COLO668 (cell line): Measurements from ENCODE around the gene BCL7A.

Experiments used
- DNase-seq: peaks from one replicate; lab custom pipeline; 2025; ENCODE audit not compliant: unreplicated experiment; lab: John Stamatoyannopoulos, UW

The BCL7A gene

DNA sequence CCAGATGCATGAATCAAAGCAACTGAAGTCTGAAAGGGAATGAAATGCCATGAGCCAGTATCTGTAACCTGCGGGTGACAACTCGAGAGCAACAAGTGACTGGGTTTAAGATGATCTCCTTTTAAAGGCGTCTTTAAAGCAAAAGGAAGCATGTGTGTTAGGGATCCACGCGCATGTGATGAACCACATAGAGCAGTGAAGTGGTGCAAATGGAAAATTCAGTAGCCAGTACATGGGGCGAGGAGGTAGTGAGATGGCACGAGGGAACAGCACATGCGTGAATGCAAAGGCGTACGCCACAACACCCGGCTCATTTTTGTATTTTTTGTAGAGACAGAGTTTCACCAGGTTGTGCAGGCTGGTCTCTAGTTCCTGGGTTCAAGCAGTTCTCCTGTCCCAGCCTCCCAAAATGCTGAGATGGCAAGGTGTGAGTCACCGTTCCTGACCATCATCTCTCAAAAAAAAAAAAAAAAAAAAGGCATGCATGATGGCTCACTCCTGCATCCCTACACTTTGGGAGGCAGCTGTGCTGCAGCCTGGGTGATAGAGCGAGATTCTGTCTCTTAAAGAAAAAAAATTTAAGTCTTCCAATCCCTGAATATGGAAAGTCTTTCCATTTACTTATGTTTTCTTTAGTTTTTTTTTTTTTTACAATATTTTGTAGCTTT lies 24.6 kb upstream of the BCL7A start:
- no peak for DNase-seq

DNA sequence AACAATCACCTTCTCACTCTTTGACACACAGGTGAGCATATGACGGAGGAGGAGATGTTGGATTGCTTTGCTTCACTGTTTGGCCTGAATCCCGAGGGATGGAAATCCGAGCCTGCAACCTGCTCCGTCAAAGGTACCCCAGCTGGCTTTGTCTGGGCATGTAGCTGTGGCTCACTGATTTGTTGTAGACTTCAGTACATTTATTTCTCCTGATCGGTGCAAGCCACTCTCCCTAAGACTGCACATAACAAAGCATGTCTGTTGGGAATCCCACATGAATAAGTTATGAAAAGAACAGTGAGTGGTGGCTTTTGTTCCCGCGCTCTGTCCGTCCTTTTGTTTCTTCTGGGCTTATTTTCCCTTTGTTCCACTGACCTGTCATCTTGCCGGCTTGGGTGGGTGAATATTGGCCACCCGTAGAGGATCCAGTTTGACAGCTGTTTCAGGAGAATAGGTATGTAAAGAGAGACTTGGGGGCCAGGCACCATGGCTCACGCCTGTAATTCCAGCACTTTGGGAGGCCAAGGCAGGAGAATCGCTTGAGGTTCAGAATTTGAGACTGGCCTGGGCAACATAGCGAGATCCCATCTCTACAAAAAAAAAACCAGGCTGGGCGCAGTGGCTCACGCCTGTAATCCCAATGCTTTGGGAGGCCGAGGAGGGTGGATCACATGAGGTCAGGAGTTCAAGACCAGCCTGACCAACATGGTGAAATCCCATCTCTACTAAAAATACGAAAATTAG lies 20.0 kb upstream of the BCL7A start:
- peak; percentile 43 for DNase-seq

DNA sequence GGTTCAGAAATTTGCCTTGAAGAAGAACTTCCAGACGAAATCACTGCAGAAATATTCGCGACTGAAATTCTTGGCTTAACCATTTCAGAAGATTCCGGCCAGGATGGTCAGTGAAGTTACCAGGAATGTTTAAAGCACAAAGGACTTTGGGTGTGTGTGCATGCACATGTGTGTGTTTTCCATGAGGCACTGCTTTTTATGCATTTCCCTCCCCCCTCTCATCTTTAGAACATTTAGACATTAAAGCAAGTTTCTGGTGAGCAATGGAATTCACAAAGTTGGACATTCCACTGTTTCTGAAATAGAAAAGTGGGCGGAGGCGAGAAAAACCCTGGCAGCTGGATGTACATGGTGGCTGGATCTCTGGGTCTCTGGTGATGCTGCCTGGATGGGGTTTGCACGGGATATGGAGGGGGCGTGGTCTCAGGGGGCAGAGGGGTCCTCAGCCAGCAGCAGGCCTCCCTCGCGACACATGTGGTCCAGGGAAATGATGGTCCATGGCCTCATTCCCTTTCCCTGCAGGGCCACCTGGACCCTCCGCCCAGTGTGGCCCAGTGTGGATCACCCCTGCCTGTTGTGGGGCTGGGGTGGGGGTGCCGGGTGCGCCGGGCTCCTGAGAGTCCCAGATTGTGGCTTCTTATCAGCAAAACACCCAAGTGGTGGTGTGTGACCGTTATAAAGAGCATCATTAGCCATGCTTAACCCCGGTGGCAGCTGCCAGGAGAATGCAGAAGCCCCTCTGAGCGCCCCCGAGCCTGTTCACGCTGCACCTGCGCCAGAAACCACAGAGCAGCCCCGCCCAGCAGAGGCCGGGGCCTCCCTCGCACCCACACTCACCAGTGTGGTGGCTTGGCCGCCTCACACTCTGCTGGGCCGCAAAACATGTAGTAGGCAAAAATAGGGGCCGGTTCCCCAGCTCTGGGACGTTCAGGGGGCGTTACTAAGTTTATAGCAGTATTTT lies 17.8 kb upstream of the BCL7A start:
- no peak for DNase-seq

DNA sequence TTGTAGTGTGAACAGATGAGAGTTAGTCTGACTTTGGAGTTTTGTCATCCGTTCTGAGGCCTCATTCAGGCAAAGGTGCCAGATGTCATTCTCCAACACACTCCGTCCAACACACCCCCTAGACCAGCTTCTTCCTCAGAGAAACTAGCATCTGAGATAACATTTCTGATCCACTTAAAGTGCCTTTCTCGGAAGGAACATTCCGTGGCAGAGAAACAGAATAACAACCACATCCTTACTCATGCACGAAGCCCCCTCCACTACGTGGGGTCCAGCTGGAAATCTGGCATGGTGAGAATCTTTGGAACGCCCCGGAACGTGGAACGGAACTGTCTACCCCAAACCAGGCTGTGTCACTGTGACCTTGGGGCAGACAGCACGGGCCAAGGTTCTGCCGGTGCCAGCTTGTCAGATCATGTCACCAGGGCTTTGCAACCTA lies 17.0 kb upstream of the BCL7A start:
- no peak for DNase-seq

- no peak for DNase-seq
Observed at GRCh38 chr12:122005252-122005776, 16.4 kb upstream of the BCL7A start.

GRCh38 chr12:122006186-122006926 lies 15.3 kb upstream of the BCL7A start:
- no peak for DNase-seq

DNA sequence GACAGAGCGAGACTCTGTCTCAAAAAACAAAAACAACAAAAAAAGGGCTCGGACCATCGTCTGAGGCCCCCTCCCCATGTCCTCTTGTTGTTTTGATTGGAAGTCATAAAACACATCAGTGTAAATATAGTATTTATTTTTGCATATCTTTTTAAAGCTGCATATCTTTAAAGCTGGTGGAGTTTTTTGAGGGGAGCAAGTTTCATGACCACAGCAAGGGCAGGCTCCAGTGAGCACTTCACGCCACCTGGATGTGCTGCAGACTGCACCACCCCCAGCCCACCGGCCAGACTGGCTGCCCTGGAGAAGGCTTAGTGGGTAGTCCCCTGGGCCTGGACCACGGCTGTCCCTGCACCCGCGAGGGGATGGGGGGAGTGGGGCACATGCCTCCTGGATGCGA lies 11.9 kb upstream of the BCL7A start:
- no peak for DNase-seq

- DNase-seq = no peak
Observed at GRCh38 chr12:122012184-122012583, 9.5 kb upstream of the BCL7A start.

- no peak for DNase-seq
Observed at GRCh38 chr12:122013136-122013535, 8.5 kb upstream of the BCL7A start.

- DNase-seq = no peak
Observed at GRCh38 chr12:122013791-122014590, 7.7 kb upstream of the BCL7A start.

GRCh38 chr12:122014781-122015180 lies 6.9 kb upstream of the BCL7A start:
- no peak for DNase-seq

GRCh38 chr12:122018457-122018856 lies 3.2 kb upstream of the BCL7A start:
- DNase-seq = no peak

GRCh38 chr12:122018937-122019336 lies 2.7 kb upstream of the BCL7A start:
- no peak for DNase-seq

- no peak for DNase-seq
Observed at GRCh38 chr12:122020795-122021192, 890 bp upstream of the BCL7A start.

DNA sequence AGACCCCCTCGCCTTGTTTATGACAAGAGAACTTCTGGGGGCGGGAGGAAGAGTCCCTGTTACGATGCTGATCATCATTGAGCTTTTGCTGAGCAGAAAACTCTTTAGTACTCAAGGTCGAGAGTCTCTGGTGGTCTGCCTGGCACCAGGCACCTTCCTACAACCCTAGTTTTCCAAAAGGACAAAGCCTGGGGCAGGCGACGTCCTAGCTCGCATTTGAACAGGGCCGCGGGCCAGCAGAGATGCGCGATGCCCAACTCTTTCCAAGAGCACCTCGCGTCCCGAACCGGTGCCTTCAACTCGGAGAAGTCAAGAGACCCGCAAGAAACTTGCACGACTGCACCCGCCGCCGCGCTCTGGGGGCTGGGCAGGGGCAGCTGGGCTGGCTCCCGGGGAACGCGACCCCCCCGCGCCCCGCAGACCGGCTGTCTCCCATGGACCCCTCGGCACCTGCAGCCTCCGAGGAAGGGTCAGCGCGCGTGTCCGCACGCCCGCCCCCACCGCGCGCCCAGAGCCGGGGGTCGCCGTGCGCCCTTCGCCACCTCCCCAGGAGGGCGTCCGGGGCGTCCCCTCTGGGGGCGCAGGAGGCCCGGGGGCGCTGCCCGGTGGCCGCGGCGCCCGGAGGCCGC lies 377 bp upstream of the BCL7A start:
- DNase-seq = peak; percentile 48

GRCh38 chr12:122022393-122023338 lies 982 bp downstream of the BCL7A start:
- peak; percentile 84 for DNase-seq

- DNase-seq = peak; percentile 84
Observed at GRCh38 chr12:122023339-122024131, 1.9 kb downstream of the BCL7A start.
